ENCODE data around the gene SH2D3A.

- TF ChIP-seq, protein P1, sequence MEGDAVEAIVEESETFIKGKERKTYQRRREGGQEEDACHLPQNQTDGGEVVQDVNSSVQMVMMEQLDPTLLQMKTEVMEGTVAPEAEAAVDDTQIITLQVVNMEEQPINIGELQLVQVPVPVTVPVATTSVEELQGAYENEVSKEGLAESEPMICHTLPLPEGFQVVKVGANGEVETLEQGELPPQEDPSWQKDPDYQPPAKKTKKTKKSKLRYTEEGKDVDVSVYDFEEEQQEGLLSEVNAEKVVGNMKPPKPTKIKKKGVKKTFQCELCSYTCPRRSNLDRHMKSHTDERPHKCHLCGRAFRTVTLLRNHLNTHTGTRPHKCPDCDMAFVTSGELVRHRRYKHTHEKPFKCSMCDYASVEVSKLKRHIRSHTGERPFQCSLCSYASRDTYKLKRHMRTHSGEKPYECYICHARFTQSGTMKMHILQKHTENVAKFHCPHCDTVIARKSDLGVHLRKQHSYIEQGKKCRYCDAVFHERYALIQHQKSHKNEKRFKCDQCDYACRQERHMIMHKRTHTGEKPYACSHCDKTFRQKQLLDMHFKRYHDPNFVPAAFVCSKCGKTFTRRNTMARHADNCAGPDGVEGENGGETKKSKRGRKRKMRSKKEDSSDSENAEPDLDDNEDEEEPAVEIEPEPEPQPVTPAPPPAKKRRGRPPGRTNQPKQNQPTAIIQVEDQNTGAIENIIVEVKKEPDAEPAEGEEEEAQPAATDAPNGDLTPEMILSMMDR (IDR thresholded peaks at IDR 0.05), result no peak
- no peak for TF ChIP-seq POLR2A (IDR thresholded peaks at IDR 0.05)
Observed at GRCh38 chr19:6754653-6755463, 12.4 kb downstream of the SH2D3A start.

Data from adrenal gland (tissue), 5 donors.